C4-2B (cell line): ENCODE measurements around the gene PPFIA3.

Experiments
- ZFX ChIP-seq: fragments of 450-650 bp; IDR thresholded peaks from 2 replicates; pipeline ENCODE4 v1.6.1; 2017
- TF ChIP-seq, protein P1 (sequence below): fragments of 450-650 bp; conservative IDR thresholded peaks from 2 replicates; pipeline ENCODE4 v1.5.1; 2017; ENCODE audit warnings: mild to moderate bottlenecking

DNA sequence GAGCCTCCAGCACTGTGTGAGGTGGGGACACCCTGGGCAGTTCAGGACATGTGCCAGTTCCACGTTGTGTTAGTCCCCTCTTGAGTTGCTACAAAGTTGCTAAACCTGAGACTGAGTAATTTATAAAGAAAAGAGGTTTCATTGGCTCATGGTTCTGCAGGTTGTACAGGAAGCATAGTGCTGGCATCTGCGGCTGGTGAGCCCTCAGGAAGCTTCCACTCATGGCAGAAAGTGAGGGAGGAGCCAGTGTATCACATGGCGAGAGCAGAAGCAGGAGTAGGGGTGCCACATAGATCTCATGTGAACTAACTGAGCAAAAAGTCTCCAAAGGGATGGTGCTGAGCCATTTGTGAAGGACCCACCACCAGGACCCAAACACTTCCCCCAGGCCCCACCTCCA is 71.4 kb downstream of the PPFIA3 start:
- TF ChIP-seq, protein P1, sequence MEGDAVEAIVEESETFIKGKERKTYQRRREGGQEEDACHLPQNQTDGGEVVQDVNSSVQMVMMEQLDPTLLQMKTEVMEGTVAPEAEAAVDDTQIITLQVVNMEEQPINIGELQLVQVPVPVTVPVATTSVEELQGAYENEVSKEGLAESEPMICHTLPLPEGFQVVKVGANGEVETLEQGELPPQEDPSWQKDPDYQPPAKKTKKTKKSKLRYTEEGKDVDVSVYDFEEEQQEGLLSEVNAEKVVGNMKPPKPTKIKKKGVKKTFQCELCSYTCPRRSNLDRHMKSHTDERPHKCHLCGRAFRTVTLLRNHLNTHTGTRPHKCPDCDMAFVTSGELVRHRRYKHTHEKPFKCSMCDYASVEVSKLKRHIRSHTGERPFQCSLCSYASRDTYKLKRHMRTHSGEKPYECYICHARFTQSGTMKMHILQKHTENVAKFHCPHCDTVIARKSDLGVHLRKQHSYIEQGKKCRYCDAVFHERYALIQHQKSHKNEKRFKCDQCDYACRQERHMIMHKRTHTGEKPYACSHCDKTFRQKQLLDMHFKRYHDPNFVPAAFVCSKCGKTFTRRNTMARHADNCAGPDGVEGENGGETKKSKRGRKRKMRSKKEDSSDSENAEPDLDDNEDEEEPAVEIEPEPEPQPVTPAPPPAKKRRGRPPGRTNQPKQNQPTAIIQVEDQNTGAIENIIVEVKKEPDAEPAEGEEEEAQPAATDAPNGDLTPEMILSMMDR = no peak
- TF ChIP-seq ZFX = no peak
